OCI-LY3 (cell line): ENCODE measurements around the gene ARMC3.
"Not testable (repeated sequence)": the region's sequence is repeated elsewhere in the genome, so short reads cannot be mapped to it uniquely, and the experiment has no call there.

Source experiments
- H2AFZ ChIP-seq: fragments of 200-600, 300-600 bp; shearing (Covaris generic); 2 replicates; pipeline ENCODE4 v1.6.0; 2014; ENCODE audit warnings: antibody characterized with exemption, low read depth, low read length
- H3K27ac ChIP-seq: fragments of 200-600, 300-600 bp; sonication (generic); 2 replicates; pipeline ENCODE4 v1.5.1; 2014; ENCODE audit warnings: mild to moderate bottlenecking, low read length, moderate library complexity, mixed read lengths
- H3K27me3 ChIP-seq: fragments of 200-600, 300-600 bp; sonication (generic); 2 replicates; pipeline ENCODE4 v1.6.1; 2014; ENCODE audit warnings: low read depth, low read length, mixed read lengths
- H3K36me3 ChIP-seq: fragments of 200-600, 300-600 bp; sonication (generic); replicated peaks from 2 replicates; pipeline ENCODE3; 2014; ENCODE audit warnings: low read depth, low read length, mixed read lengths
- H3K4me1 ChIP-seq: fragments of 300-600, 200-600 bp; sonication (generic); 2 replicates; pipeline ENCODE4 v1.6.1; 2014; ENCODE audit warnings: low read length, mixed read lengths
- H3K4me2 ChIP-seq: fragments of 200-600, 300-600 bp; sonication (generic); 2 replicates; pipeline ENCODE4 v1.6.1; 2014; ENCODE audit warnings: low read length, mixed read lengths
- H3K4me3 ChIP-seq: fragments of 300-600, 200-600 bp; sonication (generic); 2 replicates; pipeline ENCODE4 v1.5.1; 2014; ENCODE audit warnings: antibody characterized with exemption, mild to moderate bottlenecking, low read length, moderate library complexity
- H3K79me2 ChIP-seq: fragments of 300-600, 200-600 bp; shearing (Covaris generic); 2 replicates; pipeline ENCODE4 v1.6.1; 2014; ENCODE audit warnings: mild to moderate bottlenecking, low read length, mixed read lengths
- H3K9ac ChIP-seq: fragments of 300-600, 200-600 bp; shearing (Covaris generic); 2 replicates; pipeline ENCODE4 v1.6.0; 2014; ENCODE audit warnings: mild to moderate bottlenecking, low read length, moderate library complexity
- H3K9me3 ChIP-seq: fragments of 200-600, 300-600 bp; shearing (Covaris generic); 2 replicates; pipeline ENCODE4 v1.6.1; 2014; ENCODE audit warnings: low read length, mixed read lengths; ENCODE audit not compliant: insufficient read depth
- H4K20me1 ChIP-seq: fragments of 200-600, 300-600 bp; sonication (generic); 2 replicates; pipeline ENCODE4 v1.6.1; 2016; ENCODE audit warnings: low read length, mixed read lengths; ENCODE audit not compliant: insufficient read depth
- CTCF ChIP-seq: fragments of 200-600, 300-600 bp; sonication (generic); IDR thresholded peaks from 2 replicates; pipeline ENCODE4 v1.5.1; 2014; ENCODE audit warnings: antibody characterized with exemption, low read length, low read depth
- EZH2phosphoT487 ChIP-seq: fragments of 200-600 bp; shearing (Covaris generic); IDR thresholded peaks from 2 replicates; pipeline ENCODE4 v1.6.1; 2018; ENCODE audit warnings: antibody characterized with exemption, mixed run types, low read depth

ARMC3 gene

GRCh38 chr10:22900841-22901601 is 26.8 kb upstream of the ARMC3 start:
- no peak for TF ChIP-seq CTCF
- TF ChIP-seq EZH2phosphoT487: no peak

DNA sequence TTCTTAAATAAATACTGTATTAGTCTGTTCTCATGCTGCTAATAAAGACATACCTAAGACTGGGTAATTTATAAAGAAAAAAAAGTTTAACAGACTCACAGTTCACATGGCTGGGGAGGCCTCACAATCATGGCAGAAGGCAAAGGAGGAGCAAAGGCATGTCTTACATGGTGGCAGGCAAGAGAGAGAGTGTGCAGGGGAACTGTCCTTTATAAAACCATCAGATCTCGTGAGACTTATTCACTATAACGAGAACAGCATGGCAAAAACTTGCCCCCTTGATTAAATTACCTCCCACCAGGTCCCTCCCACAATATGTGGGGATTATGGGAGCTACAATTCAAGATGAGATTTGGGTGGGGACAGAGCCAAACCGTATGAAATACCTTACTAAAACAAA is 25.7 kb upstream of the ARMC3 start:
- not testable (repeated sequence) for H3K27ac ChIP-seq, H3K79me2 ChIP-seq, H3K9me3 ChIP-seq, H3K4me2 ChIP-seq, H3K4me3 ChIP-seq, H3K9ac ChIP-seq, H3K36me3 ChIP-seq, H2AFZ ChIP-seq, H3K4me1 ChIP-seq, H3K27me3 ChIP-seq, H4K20me1 ChIP-seq

More at GRCh38 chr10:22900841-22901601, 26.8 kb upstream of the ARMC3 start:
- H2AFZ ChIP-seq: no peak overlapping the region
- H3K4me2 ChIP-seq: no peak overlapping the region
- no peaks in the 10 kb centered on the region for H3K27me3 ChIP-seq
- H3K79me2 ChIP-seq: no peaks in the 10 kb centered on the region
- no peaks in the 10 kb centered on the region for H4K20me1 ChIP-seq
- no peak overlapping the region for H3K27ac ChIP-seq
- H3K9me3 ChIP-seq: no peaks in the 10 kb centered on the region
- H3K36me3 ChIP-seq: no peaks in the 10 kb centered on the region
- H3K4me1 ChIP-seq: no peaks in the 10 kb centered on the region
- no peak overlapping the region for H3K4me3 ChIP-seq
- H3K9ac ChIP-seq: no peak overlapping the region

GRCh38 chr10:22903694-22904093 is 24.2 kb upstream of the ARMC3 start:
- no peaks in the 10 kb centered on the region for H3K27me3 ChIP-seq
- H4K20me1 ChIP-seq: no peaks in the 10 kb centered on the region
- no peak overlapping the region for H2AFZ ChIP-seq
- H3K9me3 ChIP-seq: no peaks in the 10 kb centered on the region
- H3K79me2 ChIP-seq: no peaks in the 10 kb centered on the region
- no peak overlapping the region for H3K27ac ChIP-seq
- H3K4me1 ChIP-seq: no peaks in the 10 kb centered on the region
- no peaks in the 10 kb centered on the region for H3K36me3 ChIP-seq
- H3K9ac ChIP-seq: no peak overlapping the region
- TF ChIP-seq EZH2phosphoT487: no peak
- no peak for TF ChIP-seq CTCF
- no peak overlapping the region for H3K4me2 ChIP-seq
- no peak overlapping the region for H3K4me3 ChIP-seq

GRCh38 chr10:22906767-22907166 is 21.1 kb upstream of the ARMC3 start:
- no peak overlapping the region for H3K4me2 ChIP-seq
- no peak overlapping the region for H2AFZ ChIP-seq
- no peaks in the 10 kb centered on the region for H3K79me2 ChIP-seq
- no peak overlapping the region for H3K9ac ChIP-seq
- no peaks in the 10 kb centered on the region for H3K9me3 ChIP-seq
- no peaks in the 10 kb centered on the region for H3K4me1 ChIP-seq
- TF ChIP-seq CTCF (no peak), EZH2phosphoT487 (no peak)
- no peak overlapping the region for H3K27ac ChIP-seq
- H3K27me3 ChIP-seq: no peaks in the 10 kb centered on the region
- no peak overlapping the region for H3K4me3 ChIP-seq
- no peaks in the 10 kb centered on the region for H4K20me1 ChIP-seq
- H3K36me3 ChIP-seq: no peaks in the 10 kb centered on the region
